Mesenteric fat pad (tissue), 1 donor: ENCODE measurements around the gene REPS2. TPM values are rescaled to one million over a fixed set of nuclear protein-coding genes. Genes with fewer than 3 reads are reported as not detected.

ENCODE experiments used
- DNase-seq: peaks from one replicate; pipeline ENCODE4 v3.0.0-alpha.2; 2020; ENCODE audit warnings: low spot score
- total RNA-seq: library from RNA; stranded (reverse); fragmentation: NEBNext Ultra II Directional; extraction: Animal tissue kit (Norgen Biotek cat#: 25700); gene quantifications from one replicate; pipeline ENCODE4 v1.2.1, GENCODE V29; 2021
- donor health status: DM: yes; HTN: yes; CAD: no.

REPS2 gene
- total RNA-seq, 1 donor from 2014 or later: 6.1 TPM

DNA sequence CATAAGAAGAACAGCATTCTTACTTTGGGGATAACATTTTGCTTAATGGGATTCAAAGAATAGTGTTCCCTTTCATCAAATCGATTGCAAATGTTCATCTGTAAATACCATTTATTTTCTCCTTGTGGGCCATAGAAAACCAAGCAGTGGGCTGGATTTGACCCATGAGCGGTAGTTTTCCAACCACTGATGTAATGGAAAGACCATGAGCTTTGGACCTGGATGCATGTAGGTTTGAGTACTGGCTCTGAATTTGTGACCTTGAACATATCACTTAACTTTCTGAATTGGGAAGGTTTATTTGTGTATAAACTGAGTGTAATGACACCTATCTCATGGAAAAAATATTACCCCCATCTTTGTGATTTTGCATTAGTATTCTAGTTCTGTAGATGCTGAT, 54.3 kb downstream of the REPS2 start:
- no peak for DNase-seq

GRCh38 chrX:17005712-17006368, 59.4 kb downstream of the REPS2 start:
- no peak for DNase-seq

- DNase-seq: no peak
Observed at GRCh38 chrX:17007134-17007768, 60.8 kb downstream of the REPS2 start.

GRCh38 chrX:17009856-17010625, 63.6 kb downstream of the REPS2 start:
- DNase-seq: no peak

- DNase-seq: no peak
Observed at GRCh38 chrX:17012465-17012864, 66.0 kb downstream of the REPS2 start.

DNA sequence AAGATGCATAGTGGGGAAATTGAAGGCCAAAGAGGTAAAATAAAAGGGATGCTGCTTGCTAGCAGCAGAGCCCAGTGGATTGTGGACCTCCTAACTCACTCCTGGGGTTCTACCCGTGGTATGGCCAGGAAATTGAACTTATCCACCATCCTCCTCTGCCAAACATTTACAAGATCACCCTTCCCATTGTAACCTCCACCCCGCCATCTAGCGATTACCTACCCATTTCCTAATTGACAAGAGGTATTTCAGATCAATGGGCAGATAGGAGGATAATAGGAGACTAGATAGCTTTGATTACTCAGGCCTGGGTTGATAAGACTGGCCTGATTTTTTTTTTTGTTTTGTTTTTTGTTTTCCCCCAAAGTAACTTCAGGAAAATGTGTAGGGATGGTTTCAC, 67.8 kb downstream of the REPS2 start:
- no peak for DNase-seq

- no peak for DNase-seq
Observed at GRCh38 chrX:17017134-17017533, 70.7 kb downstream of the REPS2 start.

- DNase-seq: no peak
Observed at GRCh38 chrX:17020356-17020755, 73.9 kb downstream of the REPS2 start.

DNA sequence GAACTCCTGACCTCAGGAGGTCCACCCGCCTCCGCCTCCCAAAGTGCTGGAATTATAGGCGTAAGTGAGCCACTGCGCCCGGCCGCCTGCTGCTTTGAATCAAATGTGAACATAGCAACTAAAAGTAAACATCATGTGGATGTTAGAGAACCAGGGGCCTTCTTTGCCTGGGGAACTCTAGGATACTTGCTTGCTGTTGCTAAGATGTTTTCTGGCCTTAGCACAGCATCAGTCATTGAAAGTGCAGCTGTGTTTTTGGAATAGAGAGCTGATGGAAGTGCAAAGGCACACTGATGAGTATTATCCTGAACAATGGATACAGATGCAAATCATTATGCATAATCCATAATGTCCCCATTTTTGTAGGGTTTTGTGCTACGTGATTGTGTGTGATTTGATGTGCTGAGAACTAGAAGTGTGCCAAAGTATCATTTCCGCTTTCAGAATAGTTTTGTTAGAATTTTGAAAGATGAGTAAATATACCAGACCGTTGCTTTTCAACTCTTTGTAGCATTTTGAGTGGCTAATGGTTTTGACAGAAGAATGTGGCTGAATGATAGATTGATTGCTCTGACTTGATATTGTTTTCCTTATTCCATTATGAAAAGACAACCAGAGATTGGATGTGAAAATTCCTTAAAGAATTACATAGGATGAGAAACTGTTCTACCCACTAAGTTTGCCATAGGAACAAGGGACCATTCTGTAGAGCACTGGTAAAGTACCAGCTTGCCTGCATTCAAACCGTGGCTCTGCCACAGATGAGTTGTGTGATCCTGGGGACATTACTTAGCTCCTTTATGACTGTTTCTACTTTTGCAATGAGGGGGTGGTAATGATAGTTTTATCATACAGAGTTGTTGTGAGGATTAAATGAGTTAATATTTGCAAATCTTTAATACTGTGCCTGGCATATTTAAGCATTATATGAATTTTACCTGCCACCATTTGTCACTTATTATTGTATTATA, 74.7 kb downstream of the REPS2 start:
- DNase-seq: no peak

DNA sequence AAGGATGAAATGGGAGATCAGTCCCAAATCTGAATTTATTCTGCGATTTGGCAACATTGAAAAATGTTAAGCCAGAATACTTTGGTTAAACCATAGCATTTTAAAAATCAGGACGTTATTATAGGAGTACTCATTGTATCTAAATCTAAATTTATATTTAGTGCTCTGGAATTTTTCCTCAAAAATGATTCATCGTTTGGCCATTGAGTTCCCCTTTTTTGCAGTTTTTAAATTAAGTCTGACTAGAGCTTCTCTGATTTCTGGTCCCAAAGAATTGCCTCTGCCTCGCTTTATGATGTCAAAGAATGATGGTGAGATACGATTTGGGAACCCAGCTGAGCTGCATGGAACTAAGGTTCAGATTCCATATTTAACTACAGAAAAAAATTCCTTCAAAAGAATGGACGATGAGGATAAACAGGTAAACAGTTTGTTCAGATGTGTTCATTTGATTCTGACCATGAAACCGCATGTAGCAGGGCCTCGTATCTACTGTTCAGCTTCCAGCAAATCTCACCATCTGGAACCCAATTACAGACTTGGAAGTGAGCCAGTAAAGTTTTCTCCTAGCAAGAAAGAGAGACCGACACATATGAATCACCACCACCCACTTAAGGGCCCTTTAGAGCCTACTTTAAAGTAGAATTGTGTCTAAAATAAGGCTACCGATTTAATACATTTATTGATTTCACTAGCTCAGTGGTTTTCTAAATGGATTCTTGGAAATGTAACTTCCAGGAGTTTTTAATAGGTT, 75.6 kb downstream of the REPS2 start:
- no peak for DNase-seq

DNA sequence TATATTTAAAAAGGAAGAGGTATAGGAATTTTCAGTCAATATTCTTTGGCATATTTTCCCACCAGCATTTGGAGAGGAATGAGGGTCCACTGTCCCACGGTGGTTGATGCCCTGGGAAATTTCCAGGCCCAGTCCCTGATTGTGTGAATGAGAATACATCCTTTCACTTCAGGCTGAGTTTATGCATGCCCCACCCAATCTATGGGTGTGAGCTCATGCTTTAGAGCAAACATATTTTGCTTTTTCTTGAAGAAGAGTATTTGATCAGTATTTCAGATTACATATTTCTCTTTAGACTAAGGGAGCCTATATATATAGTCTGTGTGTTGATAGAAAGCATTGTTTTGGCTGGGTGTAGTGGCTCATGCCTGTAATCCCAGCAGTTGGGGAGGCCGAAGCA, 77.2 kb downstream of the REPS2 start:
- no peak for DNase-seq

- no peak for DNase-seq
Observed at GRCh38 chrX:17024886-17025285, 78.4 kb downstream of the REPS2 start.

DNA sequence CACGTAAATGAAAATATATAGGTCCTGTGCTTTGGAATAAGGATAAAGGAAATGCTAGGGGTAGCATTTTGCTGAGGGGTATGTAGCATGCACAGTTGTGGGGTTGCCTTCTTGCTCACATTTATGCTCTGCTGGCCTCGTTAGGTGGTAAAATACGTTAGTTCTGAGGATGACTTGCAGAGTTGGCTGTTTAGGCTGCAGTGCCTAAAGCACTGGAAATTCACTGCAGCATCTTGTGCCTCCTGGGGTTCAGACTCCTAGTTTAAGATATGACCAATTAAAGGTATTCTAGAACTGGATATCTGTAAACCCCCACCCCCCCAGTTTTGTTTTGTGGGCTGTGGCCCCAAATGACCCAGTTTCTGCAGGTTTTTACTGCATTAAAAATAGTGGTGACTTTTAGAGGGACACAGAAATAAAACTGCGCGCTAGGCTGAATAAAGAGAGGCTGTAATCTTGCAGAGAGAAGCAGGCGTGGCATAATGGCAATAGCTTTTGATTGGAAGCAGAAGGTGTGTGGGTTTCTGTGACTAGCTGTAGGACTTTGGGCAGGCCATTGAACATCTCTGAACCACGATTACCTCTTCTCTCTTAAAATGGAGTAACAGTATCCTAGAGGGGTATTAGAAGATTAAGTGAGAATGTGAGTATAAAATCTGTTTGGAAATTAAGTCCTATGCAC, 79.3 kb downstream of the REPS2 start:
- no peak for DNase-seq

DNA sequence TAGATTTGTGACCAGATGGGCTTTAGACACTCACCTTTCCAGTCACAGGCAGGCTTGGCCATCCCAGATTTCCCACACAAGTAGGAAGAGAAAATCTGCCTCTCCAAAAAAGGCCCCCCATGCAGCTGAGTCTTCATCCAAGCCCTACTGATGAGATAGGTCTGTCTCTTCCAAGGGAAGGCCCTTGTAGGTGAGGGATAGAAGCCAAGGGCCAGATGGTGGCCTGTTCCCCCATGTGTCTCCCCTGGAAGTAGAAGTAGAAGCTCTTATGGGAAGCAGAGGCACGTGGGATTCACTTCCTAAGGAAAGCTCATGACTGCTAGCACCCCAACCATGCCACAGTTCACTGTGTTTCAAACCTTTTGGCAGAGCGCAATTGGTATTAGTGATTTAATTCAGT, 81.5 kb downstream of the REPS2 start:
- DNase-seq: no peak

DNA sequence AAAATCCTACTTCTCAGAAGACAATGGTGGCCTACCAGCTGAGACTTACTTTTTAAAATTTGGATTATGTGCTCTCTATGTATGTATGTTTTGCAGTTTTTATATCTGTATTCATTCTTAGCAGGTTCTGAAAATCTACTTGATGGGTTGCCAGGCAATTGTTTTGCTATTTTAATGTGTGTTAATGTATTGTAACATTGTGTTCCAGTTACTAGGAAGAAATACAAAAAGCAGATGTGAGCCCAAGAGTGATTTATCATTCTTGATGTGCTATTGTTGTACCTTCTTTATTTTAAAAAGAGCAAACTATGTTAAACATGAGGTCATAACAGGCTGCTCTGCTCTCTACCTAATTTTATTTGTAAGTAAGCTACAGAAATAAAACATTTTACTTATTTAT, 81.9 kb downstream of the REPS2 start:
- no peak for DNase-seq

DNA sequence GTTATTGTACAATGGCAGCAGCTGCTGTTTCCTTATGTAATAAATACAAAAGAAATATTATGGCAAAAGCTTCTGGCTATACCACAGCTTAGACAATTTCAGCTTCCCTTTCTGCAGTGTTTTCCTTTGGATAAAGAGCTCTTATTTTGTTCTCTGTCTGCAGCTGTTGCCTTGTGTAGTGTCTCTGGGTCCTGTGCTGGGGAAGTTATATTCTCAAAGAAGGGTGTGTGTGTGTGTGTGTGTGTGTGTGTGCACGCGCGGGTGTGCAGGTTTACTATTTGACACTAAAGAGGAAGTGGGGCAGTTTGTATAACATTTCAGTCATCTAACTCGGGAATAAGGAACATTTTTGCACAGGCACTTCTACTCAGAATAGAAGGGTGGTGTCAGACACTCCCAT, 83.6 kb downstream of the REPS2 start:
- DNase-seq: no peak

GRCh38 chrX:17030580-17031270, 84.3 kb downstream of the REPS2 start:
- DNase-seq: no peak

DNA sequence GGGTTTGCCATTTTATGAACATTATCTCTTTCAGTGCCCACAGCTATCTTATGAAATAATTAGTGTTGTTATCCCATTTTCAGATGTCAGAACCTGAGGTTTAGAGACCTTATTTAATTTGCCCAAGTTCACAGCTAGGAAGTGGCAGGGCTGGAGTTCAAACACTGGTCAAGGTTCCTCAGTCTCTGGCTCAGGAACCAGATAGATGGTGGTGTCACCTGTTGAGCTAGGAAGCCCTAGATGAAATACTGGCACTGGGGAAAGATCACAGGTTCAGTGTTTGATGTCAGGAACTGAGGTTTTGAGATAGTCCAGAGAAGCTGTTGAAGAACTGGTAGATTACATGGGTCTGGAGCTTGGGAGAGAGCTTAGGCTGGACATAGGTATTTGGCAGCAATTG, 85.4 kb downstream of the REPS2 start:
- DNase-seq: no peak

GRCh38 chrX:17032351-17032750, 85.9 kb downstream of the REPS2 start:
- DNase-seq: no peak
